ENCODE measurements around the gene ARL5B. TPM values are rescaled to one million over a fixed set of nuclear protein-coding genes. Genes with fewer than 3 reads are reported as not detected.
"Not testable (repeated sequence)": the region's sequence is repeated elsewhere in the genome, so short reads cannot be mapped to it uniquely, and the experiment has no call there.

Gene ARL5B
- total RNA-seq, 4 donors from 2014 or later, result 5.8 to 6.7 (median 6.4) TPM

DNA sequence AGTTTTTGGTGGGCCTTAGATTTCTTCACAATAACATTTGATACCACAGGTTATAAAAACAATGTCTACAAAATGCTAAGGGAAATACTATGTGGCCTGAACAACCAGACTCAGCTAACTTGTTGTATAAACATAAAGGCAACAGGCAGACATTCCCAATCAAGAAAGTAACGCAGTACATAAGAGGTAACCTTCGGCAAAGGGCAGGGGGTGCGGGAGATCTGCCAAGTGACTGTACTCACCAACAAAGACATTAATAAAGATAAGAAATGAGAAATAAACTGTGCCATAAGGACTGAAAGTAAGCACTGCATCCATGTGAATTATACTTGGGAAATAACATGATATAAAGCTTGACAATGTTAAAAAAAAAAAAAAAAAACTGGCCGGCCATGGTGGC, 23.2 kb upstream of the ARL5B start:
- ATAC-seq, result no peak
- Histone ChIP-seq H3K4me1 (no peaks in the 10 kb centered on the region), H3K9me3 (no peaks in the 10 kb centered on the region), H3K27me3 (no peaks in the 10 kb centered on the region), H3K36me3 (no peaks in the 10 kb centered on the region), H3K27ac (no peak overlapping the region), H3K4me3 (no peak overlapping the region)
- no peak for DNase-seq
- intact Hi-C loops (cut with DNase I; ENCODE audit: low total_unique reads), result no loop called here
- TF ChIP-seq POLR2A (IDR thresholded peaks at IDR 0.05), result no peak
- TF ChIP-seq, protein P1, sequence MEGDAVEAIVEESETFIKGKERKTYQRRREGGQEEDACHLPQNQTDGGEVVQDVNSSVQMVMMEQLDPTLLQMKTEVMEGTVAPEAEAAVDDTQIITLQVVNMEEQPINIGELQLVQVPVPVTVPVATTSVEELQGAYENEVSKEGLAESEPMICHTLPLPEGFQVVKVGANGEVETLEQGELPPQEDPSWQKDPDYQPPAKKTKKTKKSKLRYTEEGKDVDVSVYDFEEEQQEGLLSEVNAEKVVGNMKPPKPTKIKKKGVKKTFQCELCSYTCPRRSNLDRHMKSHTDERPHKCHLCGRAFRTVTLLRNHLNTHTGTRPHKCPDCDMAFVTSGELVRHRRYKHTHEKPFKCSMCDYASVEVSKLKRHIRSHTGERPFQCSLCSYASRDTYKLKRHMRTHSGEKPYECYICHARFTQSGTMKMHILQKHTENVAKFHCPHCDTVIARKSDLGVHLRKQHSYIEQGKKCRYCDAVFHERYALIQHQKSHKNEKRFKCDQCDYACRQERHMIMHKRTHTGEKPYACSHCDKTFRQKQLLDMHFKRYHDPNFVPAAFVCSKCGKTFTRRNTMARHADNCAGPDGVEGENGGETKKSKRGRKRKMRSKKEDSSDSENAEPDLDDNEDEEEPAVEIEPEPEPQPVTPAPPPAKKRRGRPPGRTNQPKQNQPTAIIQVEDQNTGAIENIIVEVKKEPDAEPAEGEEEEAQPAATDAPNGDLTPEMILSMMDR (IDR thresholded peaks at IDR 0.05 in 4 of 5, conservative IDR thresholded peaks at IDR 0.05 in 1 of 5), result no peak
- in situ Hi-C loops (cut with MboI; ENCODE audit: low sequenced_read_pairs in 4 of 4), result no loop called here

DNA sequence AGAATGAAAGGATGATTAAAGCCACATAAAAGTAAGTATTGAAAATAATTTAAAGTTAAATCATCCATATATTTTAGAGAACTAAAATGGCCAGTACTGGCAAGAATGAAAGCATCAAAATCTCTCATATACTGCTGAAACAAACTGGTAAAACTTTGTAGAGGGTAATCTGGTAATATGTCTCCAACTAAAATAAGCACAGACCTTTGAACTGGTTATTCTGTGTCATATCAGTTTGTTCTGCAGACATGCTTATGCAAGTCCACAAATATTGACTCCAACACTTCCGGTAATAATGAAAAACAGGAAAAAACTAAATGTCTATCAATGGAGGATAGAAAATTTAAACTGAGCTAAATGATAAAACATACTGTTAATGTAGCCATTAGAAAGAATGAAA, 21.8 kb upstream of the ARL5B start:
- H3K4me1 ChIP-seq; ATAC-seq; H3K4me3 ChIP-seq; H3K27me3 ChIP-seq; H3K36me3 ChIP-seq; H3K27ac ChIP-seq; DNase-seq; intact Hi-C loops (cut with DNase I; ENCODE audit: low total_unique reads); in situ Hi-C loops (cut with MboI; ENCODE audit: low sequenced_read_pairs in 4 of 4); H3K9me3 ChIP-seq: not testable (repeated sequence)

DNA sequence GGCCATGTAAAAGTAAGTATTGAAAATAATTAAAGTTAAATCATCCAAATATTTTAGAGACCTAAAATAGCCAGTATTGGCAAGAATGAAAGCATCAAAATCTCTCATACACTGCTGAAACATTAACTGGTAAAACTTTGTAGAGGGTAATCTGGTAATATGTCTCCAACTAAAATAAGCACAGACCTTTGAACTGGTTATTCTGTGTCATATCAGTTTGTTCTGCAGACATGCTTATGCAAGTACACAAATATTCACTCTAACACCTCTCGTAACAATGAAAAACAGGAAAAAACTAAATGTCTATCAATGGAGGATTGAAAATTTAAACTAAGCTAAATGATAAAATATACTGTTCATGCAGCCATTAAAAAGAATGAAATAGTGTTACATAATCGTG, 19.5 kb upstream of the ARL5B start:
- H3K27me3 ChIP-seq; H3K27ac ChIP-seq; H3K36me3 ChIP-seq; DNase-seq; H3K9me3 ChIP-seq; in situ Hi-C loops (cut with MboI; ENCODE audit: low sequenced_read_pairs in 4 of 4); H3K4me3 ChIP-seq; H3K4me1 ChIP-seq; intact Hi-C loops (cut with DNase I; ENCODE audit: low total_unique reads); ATAC-seq: not testable (repeated sequence)

DNA sequence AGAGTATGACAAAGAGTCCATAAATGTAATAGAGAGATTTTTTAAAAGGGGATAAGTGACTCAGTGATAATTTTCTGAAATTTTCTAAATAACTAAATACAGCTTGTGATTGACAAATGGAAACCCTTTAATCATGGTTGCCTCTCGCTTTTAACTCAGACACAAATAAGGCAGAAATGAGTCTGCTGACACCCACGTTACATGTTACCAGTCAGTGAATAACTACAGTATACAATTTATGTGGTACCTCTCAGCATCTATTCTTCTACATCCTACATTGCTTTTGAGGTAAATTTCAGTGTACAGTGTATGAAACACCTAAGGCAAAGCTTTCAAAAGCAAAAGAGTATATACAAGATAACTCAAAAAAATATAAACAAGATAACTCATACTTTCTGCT, 12.1 kb upstream of the ARL5B start:
- no peak for ATAC-seq
- peaks cover 11 to 16% of the 10 kb centered on the region in 2 donors for H3K4me1 ChIP-seq

DNA sequence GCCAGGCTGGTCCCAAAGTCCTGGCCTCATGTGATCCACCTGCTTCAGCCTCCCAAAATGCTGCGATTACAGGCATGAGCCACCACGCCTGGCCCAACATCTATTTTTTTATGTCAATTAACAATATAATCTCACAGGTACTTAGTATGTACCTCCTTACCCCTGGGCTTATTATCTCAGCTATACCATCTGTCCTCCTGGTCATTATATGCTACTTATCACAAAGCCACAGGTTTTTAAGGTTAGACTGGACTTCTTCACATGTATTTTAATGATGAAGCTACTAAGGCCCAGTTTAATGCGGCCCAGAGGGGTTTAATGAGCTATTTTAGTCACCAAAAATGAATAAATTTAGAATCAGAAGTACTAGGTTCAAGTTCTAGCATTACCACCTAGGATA, 11.3 kb upstream of the ARL5B start:
- ATAC-seq (no peak), DNase-seq (no peak)
- in situ Hi-C loops (cut with MboI; ENCODE audit: low sequenced_read_pairs in 4 of 4), result no loop called here
- H3K27me3 ChIP-seq, result no peaks in the 10 kb centered on the region
- H3K27ac ChIP-seq, result no peak overlapping the region
- H3K4me3 ChIP-seq, result no peak overlapping the region
- TF ChIP-seq, protein P1 (IDR thresholded peaks at IDR 0.05 in 4 of 5, conservative IDR thresholded peaks at IDR 0.05 in 1 of 5), result no peak
- TF ChIP-seq POLR2A (IDR thresholded peaks at IDR 0.05), result no peak
- intact Hi-C loops (cut with DNase I; ENCODE audit: low total_unique reads), result no loop called here
- H3K9me3 ChIP-seq, result no peaks in the 10 kb centered on the region
- H3K4me1 ChIP-seq, result peaks cover 11 to 16% of the 10 kb centered on the region in 2 donors
- peaks cover 0 to 15% of the 10 kb centered on the region in 2 donors for H3K36me3 ChIP-seq

More for the DNA sequence above, 12.1 kb upstream of the ARL5B start:
- Histone ChIP-seq H3K4me3 (no peak overlapping the region), H3K27me3 (no peaks in the 10 kb centered on the region), H3K27ac (no peak overlapping the region), H3K36me3 (peaks cover 0 to 15% of the 10 kb centered on the region in 2 donors), H3K9me3 (no peaks in the 10 kb centered on the region)
- in situ Hi-C loops (cut with MboI; ENCODE audit: low sequenced_read_pairs in 4 of 4) (no loop called here), intact Hi-C loops (cut with DNase I; ENCODE audit: low total_unique reads) (no loop called here)
- no peak for TF ChIP-seq POLR2A (IDR thresholded peaks at IDR 0.05)
- TF ChIP-seq, protein P1 (IDR thresholded peaks at IDR 0.05 in 4 of 5, conservative IDR thresholded peaks at IDR 0.05 in 1 of 5), result no peak
- DNase-seq, result no peak

DNA sequence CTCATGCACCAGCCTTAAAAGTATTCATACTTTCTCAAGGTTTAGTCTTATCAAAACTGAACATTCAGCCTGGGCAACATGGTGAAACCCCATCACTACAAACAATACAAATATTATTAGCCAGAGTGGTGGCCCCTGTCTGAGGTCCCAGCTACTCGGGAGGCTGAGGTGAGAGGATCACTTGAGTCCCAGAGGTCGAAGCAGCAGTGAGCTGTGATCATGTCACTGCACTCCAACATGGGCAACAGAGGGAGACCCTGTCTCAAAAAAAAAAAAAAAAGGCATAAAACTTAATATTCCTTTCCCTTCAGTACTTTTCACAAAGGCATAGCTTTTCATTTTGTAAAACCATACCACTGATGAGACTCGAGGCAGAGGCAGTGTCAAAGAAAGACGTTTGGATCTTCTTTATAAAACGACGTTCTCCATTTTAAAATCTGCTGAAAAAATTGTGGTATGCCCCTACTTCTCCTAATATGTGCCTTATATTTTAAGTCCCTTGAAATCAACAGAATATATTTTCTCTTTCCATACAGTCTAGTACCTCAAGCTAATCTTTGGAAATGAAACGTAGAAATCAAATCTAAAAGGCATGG, 9.8 kb upstream of the ARL5B start:
- no peaks in the 10 kb centered on the region for H3K27me3 ChIP-seq
- in situ Hi-C loops (cut with MboI; ENCODE audit: low sequenced_read_pairs in 4 of 4), result no loop called here
- peak overlapping the region in 1 of 4 donors; percentile 93 for H3K4me3 ChIP-seq

More for the DNA sequence above, 9.8 kb upstream of the ARL5B start:
- ATAC-seq, result no peak
- Histone ChIP-seq H3K27ac (no peak overlapping the region), H3K36me3 (peaks cover 0 to 15% of the 10 kb centered on the region in 2 donors), H3K4me1 (peaks cover 11 to 16% of the 10 kb centered on the region in 2 donors), H3K9me3 (no peaks in the 10 kb centered on the region)
- intact Hi-C loops (cut with DNase I; ENCODE audit: low total_unique reads), result no loop called here
- DNase-seq, result no peak
- no peak for TF ChIP-seq POLR2A (IDR thresholded peaks at IDR 0.05)
- TF ChIP-seq, protein P1 (IDR thresholded peaks at IDR 0.05 in 4 of 5, conservative IDR thresholded peaks at IDR 0.05 in 1 of 5), result no peak
